Right atrium auricular region (tissue), 2 donors: ENCODE measurements around the gene CPS1. TPM values are rescaled to one million over a fixed set of nuclear protein-coding genes. Genes with fewer than 3 reads are reported as not detected.
A peak's percentile ranks its signal among the peaks of the same experiment; 100 is the strongest.

ENCODE experiments used
- DNase-seq: peaks from one replicate; pipeline ENCODE4 v3.0.0-alpha.2; 2019; ENCODE audit warnings: low spot score
- H3K27ac ChIP-seq, 2 donors: fragments of 200-600 bp; sonication (generic); 1 replicate in 1 of 2; 2 replicates in 1 of 2; pipeline ENCODE4 v1.5.1; 2016 to 2019
- H3K27me3 ChIP-seq, 2 donors: fragments of 200-600 bp; sonication (generic); one replicate each; pipeline versions ENCODE4 v1.5.1 to v1.6.0; 2017 to 2019
- H3K36me3 ChIP-seq: fragments of 200-600 bp; sonication (generic); one replicate; pipeline ENCODE4 v1.5.1; 2016
- H3K4me1 ChIP-seq, 2 donors: fragments of 200-600 bp; sonication (generic); one replicate each; pipeline versions ENCODE4 v1.5.1 to v1.6.0; 2017 to 2019
- H3K4me3 ChIP-seq, 2 donors: fragments of 200-600 bp; sonication (generic); 1 replicate in 1 of 2; 2 replicates in 1 of 2; pipeline ENCODE4 v1.5.1; 2017 to 2019; ENCODE audit warnings: mild to moderate bottlenecking in 1 of 2, moderate library complexity in 1 of 2
- H3K9me3 ChIP-seq, 2 donors: fragments of 200-600 bp; sonication (generic); one replicate each; pipeline ENCODE4 v1.5.1; 2019
- CTCF ChIP-seq, 2 donors: fragments of 200-600 bp; sonication (generic); IDR thresholded peaks; one replicate each; pipeline ENCODE4 v1.5.1; 2019; ENCODE audit warnings: antibody characterized with exemption in 2 of 2
- total RNA-seq, 2 donors: library from RNA; depleted of rRNA; stranded (reverse); fragments of >200 nt; gene quantifications; one replicate each; pipeline ENCODE4 v1.1.0, GENCODE V29; 2016

The CPS1 gene
- total RNA-seq, 2 donors from 2014 or later: 1.9 to 2.2 TPM

- H3K9me3 ChIP-seq: no peaks in the 10 kb centered on the region
- H3K4me1 ChIP-seq: no peaks in the 10 kb centered on the region
- no peaks in the 10 kb centered on the region for H3K36me3 ChIP-seq
- no peak overlapping the region for H3K4me3 ChIP-seq
- no peak for DNase-seq
- no peak overlapping the region for H3K27ac ChIP-seq
- H3K27me3 ChIP-seq: no peaks in the 10 kb centered on the region
- no peak for TF ChIP-seq CTCF (IDR thresholded peaks at IDR 0.05)
Observed at GRCh38 chr2:210562502-210563080, 6.2 kb downstream of the CPS1 start.

- Histone ChIP-seq H3K27me3 (no peaks in the 10 kb centered on the region), H3K4me1 (no peaks in the 10 kb centered on the region), H3K27ac (no peak overlapping the region), H3K4me3 (no peak overlapping the region), H3K9me3 (no peaks in the 10 kb centered on the region), H3K36me3 (no peaks in the 10 kb centered on the region)
- no peak for TF ChIP-seq CTCF (IDR thresholded peaks at IDR 0.05)
- DNase-seq: no peak
Observed at GRCh38 chr2:210567279-210567678, 10.9 kb downstream of the CPS1 start.

GRCh38 chr2:210568108-210568507 lies 11.7 kb downstream of the CPS1 start:
- H3K36me3 ChIP-seq: no peaks in the 10 kb centered on the region
- no peaks in the 10 kb centered on the region for H3K4me1 ChIP-seq
- H3K27me3 ChIP-seq: no peaks in the 10 kb centered on the region
- no peak for TF ChIP-seq CTCF (IDR thresholded peaks at IDR 0.05)
- H3K27ac ChIP-seq: no peak overlapping the region
- H3K4me3 ChIP-seq: no peak overlapping the region
- no peaks in the 10 kb centered on the region for H3K9me3 ChIP-seq
- no peak for DNase-seq

GRCh38 chr2:210577263-210578071 lies 21.1 kb downstream of the CPS1 start:
- TF ChIP-seq CTCF (IDR thresholded peaks at IDR 0.05): peak; percentile 33 to 74
- Histone ChIP-seq H3K27ac (no peak overlapping the region), H3K9me3 (no peaks in the 10 kb centered on the region), H3K36me3 (no peaks in the 10 kb centered on the region), H3K27me3 (no peaks in the 10 kb centered on the region), H3K4me3 (no peak overlapping the region), H3K4me1 (no peaks in the 10 kb centered on the region)
- no peak for DNase-seq

GRCh38 chr2:210584834-210585233 lies 28.4 kb downstream of the CPS1 start:
- no peak for DNase-seq
- H3K27ac ChIP-seq: no peak overlapping the region
- H3K36me3 ChIP-seq: no peaks in the 10 kb centered on the region
- H3K4me1 ChIP-seq: no peaks in the 10 kb centered on the region
- no peaks in the 10 kb centered on the region for H3K9me3 ChIP-seq
- no peak overlapping the region for H3K4me3 ChIP-seq
- H3K27me3 ChIP-seq: no peaks in the 10 kb centered on the region
- no peak for TF ChIP-seq CTCF (IDR thresholded peaks at IDR 0.05)
